ENCODE measurements around the gene ERN1. TPM values are rescaled to one million over a fixed set of nuclear protein-coding genes. Genes with fewer than 3 reads are reported as not detected.
A peak's percentile ranks its signal among the peaks of the same experiment; 100 is the strongest.

The ERN1 gene
- total RNA-seq, 1 experiment from 2014 or later: 6.5 TPM

DNA sequence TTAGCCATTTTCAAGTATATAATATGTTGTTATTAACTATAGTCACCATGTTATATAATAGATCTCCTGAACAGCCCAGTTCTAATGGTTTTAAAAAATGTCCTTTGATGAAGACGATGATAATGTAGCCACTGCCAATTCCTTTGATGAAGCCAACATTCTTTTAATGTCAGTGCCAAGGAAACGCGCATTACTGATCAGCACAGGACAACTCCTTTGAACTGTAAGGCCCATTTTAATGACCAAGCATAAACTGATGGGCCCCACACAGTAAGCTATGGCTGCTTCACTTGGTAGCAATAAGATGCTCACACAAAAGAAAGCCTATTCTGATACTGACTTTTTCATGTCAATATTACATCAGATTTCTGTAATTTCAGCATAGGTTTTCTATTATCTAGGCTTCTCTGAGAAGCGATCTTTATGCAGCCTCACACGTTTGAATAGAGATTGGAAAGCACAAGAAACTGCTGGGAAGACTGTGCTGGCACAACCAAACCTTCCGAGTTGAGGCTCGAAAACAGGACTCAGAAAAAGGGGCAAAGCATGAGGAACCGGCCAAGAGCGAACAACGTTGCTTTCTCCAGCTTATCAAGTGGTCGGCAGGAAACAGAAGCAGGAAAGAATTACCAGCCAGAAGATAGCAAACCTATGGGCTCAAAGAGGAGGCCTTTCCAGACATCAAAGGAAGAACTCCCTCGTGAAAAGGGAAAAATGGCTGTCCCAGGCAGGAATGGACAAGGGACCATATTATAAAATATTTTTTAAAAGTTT lies 19.4 kb downstream of the ERN1 start:
- H3K9me3 Mint-ChIP-seq: no peaks in the 10 kb centered on the region
- H3K36me3 Mint-ChIP-seq: no peaks in the 10 kb centered on the region
- ATAC-seq: no peak
- H3K27ac Mint-ChIP-seq: peak overlapping the region; percentile 78
- CTCF ChIA-PET: interaction anchor here (2.3 kb wide), 1 partner anchor 47 kb away, joined by 10 read pairs; no protein-coding TSS in a partner anchor
- H3K4me1 Mint-ChIP-seq: peaks cover 16% of the 10 kb centered on the region
- TF ChIP-seq JAZF1 (CRISPR knock-in tag; IDR thresholded peaks at IDR 0.05) (no peak), NR2C2 (CRISPR knock-in tag; IDR thresholded peaks at IDR 0.05) (no peak), HMGA2 (CRISPR knock-in tag; IDR thresholded peaks at IDR 0.05) (no peak), RORB (CRISPR knock-in tag; IDR thresholded peaks at IDR 0.05) (no peak), ZNF263 (CRISPR knock-in tag; IDR thresholded peaks at IDR 0.05; ENCODE audit: low read depth) (no peak), EMX1 (CRISPR knock-in tag; IDR thresholded peaks at IDR 0.05) (no peak), SP1 (CRISPR knock-in tag; conservative IDR thresholded peaks at IDR 0.05) (no peak), NFYB (CRISPR knock-in tag; conservative IDR thresholded peaks at IDR 0.05; ENCODE audit: low read depth) (no peak), ATF1 (CRISPR knock-in tag; IDR thresholded peaks at IDR 0.05) (no peak), PRRX2 (CRISPR knock-in tag; IDR thresholded peaks at IDR 0.05) (no peak), TP53 (CRISPR knock-in tag; IDR thresholded peaks at IDR 0.05) (no peak), FOXK1 (CRISPR knock-in tag; IDR thresholded peaks at IDR 0.05) (no peak), NR1H2 (CRISPR knock-in tag; IDR thresholded peaks at IDR 0.05) (no peak)
- TF ChIP-seq, protein P1, sequence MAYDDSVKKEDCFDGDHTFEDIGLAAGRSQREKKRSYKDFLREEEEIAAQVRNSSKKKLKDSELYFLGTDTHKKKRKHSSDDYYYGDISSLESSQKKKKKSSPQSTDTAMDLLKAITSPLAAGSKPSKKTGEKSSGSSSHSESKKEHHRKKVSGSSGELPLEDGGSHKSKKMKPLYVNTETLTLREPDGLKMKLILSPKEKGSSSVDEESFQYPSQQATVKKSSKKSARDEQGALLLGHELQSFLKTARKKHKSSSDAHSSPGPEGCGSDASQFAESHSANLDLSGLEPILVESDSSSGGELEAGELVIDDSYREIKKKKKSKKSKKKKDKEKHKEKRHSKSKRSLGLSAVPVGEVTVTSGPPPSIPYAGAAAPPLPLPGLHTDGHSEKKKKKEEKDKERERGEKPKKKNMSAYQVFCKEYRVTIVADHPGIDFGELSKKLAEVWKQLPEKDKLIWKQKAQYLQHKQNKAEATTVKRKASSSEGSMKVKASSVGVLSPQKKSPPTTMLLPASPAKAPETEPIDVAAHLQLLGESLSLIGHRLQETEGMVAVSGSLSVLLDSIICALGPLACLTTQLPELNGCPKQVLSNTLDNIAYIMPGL (CRISPR knock-in tag; IDR thresholded peaks at IDR 0.05): no peak
- TF ChIP-seq, protein P2, sequence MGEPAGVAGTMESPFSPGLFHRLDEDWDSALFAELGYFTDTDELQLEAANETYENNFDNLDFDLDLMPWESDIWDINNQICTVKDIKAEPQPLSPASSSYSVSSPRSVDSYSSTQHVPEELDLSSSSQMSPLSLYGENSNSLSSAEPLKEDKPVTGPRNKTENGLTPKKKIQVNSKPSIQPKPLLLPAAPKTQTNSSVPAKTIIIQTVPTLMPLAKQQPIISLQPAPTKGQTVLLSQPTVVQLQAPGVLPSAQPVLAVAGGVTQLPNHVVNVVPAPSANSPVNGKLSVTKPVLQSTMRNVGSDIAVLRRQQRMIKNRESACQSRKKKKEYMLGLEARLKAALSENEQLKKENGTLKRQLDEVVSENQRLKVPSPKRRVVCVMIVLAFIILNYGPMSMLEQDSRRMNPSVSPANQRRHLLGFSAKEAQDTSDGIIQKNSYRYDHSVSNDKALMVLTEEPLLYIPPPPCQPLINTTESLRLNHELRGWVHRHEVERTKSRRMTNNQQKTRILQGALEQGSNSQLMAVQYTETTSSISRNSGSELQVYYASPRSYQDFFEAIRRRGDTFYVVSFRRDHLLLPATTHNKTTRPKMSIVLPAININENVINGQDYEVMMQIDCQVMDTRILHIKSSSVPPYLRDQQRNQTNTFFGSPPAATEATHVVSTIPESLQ (CRISPR knock-in tag; IDR thresholded peaks at IDR 0.05): no peak
- TF ChIP-seq, protein P3, sequence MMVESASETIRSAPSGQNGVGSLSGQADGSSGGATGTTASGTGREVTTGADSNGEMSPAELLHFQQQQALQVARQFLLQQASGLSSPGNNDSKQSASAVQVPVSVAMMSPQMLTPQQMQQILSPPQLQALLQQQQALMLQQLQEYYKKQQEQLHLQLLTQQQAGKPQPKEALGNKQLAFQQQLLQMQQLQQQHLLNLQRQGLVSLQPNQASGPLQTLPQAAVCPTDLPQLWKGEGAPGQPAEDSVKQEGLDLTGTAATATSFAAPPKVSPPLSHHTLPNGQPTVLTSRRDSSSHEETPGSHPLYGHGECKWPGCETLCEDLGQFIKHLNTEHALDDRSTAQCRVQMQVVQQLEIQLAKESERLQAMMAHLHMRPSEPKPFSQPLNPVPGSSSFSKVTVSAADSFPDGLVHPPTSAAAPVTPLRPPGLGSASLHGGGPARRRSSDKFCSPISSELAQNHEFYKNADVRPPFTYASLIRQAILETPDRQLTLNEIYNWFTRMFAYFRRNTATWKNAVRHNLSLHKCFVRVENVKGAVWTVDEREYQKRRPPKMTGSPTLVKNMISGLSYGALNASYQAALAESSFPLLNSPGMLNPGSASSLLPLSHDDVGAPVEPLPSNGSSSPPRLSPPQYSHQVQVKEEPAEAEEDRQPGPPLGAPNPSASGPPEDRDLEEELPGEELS (CRISPR knock-in tag; IDR thresholded peaks at IDR 0.05): no peak
- no peak overlapping the region for H3K4me3 Mint-ChIP-seq
- POLR2A ChIA-PET: no interaction called here
- H3K27me3 Mint-ChIP-seq (ENCODE audit: low read depth): no peaks in the 10 kb centered on the region
- no peak for DNase-seq (ENCODE audit: low spot score)

DNA sequence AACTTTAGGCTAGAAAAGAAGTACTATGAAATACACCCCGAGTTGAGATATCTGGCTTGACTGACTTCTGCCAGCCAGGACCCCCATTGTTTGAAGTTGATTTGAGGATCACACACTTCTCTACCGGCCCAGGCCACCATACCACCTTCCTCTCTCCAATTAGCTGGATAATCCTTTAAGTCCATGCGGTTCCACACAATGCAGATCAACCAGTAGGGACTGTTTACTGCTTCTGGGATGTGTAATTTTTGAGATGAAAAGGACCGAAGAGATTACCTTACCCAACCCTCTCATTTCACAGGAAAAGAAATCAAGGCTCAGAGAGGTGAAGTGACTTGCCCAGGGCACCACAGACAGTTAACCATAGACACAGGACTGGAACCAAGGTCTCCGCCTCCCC lies 20.5 kb downstream of the ERN1 start:
- Mint-ChIP-seq H3K27me3 (ENCODE audit: low read depth) (no peaks in the 10 kb centered on the region), H3K27ac (peak overlapping the region; percentile 28; the same call in 1 of the 2 replicates)
- TF ChIP-seq, protein P4, sequence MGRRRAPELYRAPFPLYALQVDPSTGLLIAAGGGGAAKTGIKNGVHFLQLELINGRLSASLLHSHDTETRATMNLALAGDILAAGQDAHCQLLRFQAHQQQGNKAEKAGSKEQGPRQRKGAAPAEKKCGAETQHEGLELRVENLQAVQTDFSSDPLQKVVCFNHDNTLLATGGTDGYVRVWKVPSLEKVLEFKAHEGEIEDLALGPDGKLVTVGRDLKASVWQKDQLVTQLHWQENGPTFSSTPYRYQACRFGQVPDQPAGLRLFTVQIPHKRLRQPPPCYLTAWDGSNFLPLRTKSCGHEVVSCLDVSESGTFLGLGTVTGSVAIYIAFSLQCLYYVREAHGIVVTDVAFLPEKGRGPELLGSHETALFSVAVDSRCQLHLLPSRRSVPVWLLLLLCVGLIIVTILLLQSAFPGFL (CRISPR knock-in tag; IDR thresholded peaks at IDR 0.05; ENCODE audit: borderline replicate concordance): no peak
- TF ChIP-seq IRF2 (CRISPR knock-in tag; IDR thresholded peaks at IDR 0.05; ENCODE audit: borderline replicate concordance, low read depth): no peak
- TF ChIP-seq, protein P5, sequence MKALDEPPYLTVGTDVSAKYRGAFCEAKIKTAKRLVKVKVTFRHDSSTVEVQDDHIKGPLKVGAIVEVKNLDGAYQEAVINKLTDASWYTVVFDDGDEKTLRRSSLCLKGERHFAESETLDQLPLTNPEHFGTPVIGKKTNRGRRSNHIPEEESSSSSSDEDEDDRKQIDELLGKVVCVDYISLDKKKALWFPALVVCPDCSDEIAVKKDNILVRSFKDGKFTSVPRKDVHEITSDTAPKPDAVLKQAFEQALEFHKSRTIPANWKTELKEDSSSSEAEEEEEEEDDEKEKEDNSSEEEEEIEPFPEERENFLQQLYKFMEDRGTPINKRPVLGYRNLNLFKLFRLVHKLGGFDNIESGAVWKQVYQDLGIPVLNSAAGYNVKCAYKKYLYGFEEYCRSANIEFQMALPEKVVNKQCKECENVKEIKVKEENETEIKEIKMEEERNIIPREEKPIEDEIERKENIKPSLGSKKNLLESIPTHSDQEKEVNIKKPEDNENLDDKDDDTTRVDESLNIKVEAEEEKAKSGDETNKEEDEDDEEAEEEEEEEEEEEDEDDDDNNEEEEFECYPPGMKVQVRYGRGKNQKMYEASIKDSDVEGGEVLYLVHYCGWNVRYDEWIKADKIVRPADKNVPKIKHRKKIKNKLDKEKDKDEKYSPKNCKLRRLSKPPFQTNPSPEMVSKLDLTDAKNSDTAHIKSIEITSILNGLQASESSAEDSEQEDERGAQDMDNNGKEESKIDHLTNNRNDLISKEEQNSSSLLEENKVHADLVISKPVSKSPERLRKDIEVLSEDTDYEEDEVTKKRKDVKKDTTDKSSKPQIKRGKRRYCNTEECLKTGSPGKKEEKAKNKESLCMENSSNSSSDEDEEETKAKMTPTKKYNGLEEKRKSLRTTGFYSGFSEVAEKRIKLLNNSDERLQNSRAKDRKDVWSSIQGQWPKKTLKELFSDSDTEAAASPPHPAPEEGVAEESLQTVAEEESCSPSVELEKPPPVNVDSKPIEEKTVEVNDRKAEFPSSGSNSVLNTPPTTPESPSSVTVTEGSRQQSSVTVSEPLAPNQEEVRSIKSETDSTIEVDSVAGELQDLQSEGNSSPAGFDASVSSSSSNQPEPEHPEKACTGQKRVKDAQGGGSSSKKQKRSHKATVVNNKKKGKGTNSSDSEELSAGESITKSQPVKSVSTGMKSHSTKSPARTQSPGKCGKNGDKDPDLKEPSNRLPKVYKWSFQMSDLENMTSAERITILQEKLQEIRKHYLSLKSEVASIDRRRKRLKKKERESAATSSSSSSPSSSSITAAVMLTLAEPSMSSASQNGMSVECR (CRISPR knock-in tag; IDR thresholded peaks at IDR 0.05; ENCODE audit: borderline replicate concordance): no peak
- TF ChIP-seq SMAD4 (CRISPR knock-in tag; IDR thresholded peaks at IDR 0.05): no peak
- TF ChIP-seq, protein P6, sequence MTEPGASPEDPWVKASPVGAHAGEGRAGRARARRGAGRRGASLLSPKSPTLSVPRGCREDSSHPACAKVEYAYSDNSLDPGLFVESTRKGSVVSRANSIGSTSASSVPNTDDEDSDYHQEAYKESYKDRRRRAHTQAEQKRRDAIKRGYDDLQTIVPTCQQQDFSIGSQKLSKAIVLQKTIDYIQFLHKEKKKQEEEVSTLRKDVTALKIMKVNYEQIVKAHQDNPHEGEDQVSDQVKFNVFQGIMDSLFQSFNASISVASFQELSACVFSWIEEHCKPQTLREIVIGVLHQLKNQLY (CRISPR knock-in tag; IDR thresholded peaks at IDR 0.05): no peak
- TF ChIP-seq FOXP1 (CRISPR knock-in tag; IDR thresholded peaks at IDR 0.05; ENCODE audit: borderline replicate concordance): no peak
- no peak for TF ChIP-seq ZNF121 (CRISPR knock-in tag; IDR thresholded peaks at IDR 0.05)
- no peak for TF ChIP-seq GRHL2 (CRISPR knock-in tag; IDR thresholded peaks at IDR 0.05; ENCODE audit: insufficient replicate concordance, severe bottlenecking)
- TF ChIP-seq JAZF1 (CRISPR knock-in tag; IDR thresholded peaks at IDR 0.05): no peak

More for the DNA sequence above, 20.5 kb downstream of the ERN1 start:
- Mint-ChIP-seq H3K4me1 (peaks cover 16% of the 10 kb centered on the region), H3K4me3 (no peak overlapping the region), H3K36me3 (no peaks in the 10 kb centered on the region), H3K9me3 (no peaks in the 10 kb centered on the region)
- DNase-seq (ENCODE audit: low spot score) (no peak), ATAC-seq (no peak)
- POLR2A ChIA-PET: no interaction called here
- CTCF ChIA-PET: interaction anchor here (0.5 to 2.3 kb wide), 2 partner anchors 33 to 46 kb away, joined by 4 to 10 read pairs; no protein-coding TSS in a partner anchor

Measured in WTC11 (cell line).